Tibial nerve (tissue), 4 donors: ENCODE results near the gene BRMS1. TPM values are rescaled to one million over a fixed set of nuclear protein-coding genes. Genes with fewer than 3 reads are reported as not detected.
A peak's percentile ranks its signal among the peaks of the same experiment; 100 is the strongest.
"Not testable (repeated sequence)": the region's sequence is repeated elsewhere in the genome, so short reads cannot be mapped to it uniquely, and the experiment has no call there.

Source experiments
- DNase-seq, 2 donors: peaks; one replicate each; pipeline ENCODE4 v3.0.0-alpha.2; 2019; ENCODE audit warnings: low spot score in 2 of 2
- H3K27ac ChIP-seq, 4 donors: fragments of 200-600 bp; sonication (generic) in 3 of 4; one replicate each; pipeline ENCODE4 v1.5.1; 2017 to 2019; ENCODE audit warnings: mild to moderate bottlenecking in 1 of 4
- H3K27me3 ChIP-seq, 2 donors: fragments of 200-600 bp; sonication (generic) in 1 of 2; one replicate each; pipeline versions ENCODE4 v1.5.1 to v1.6.0; 2017 to 2019
- H3K36me3 ChIP-seq, 3 donors: fragments of 200-600 bp; sonication (generic); one replicate each; pipeline ENCODE4 v1.5.1; 2018 to 2019
- H3K4me1 ChIP-seq, 4 donors: fragments of 200-600 bp; sonication (generic) in 3 of 4; one replicate each; pipeline ENCODE4 v1.5.1; 2017 to 2019
- H3K4me3 ChIP-seq, 4 donors: fragments of 200-600 bp; sonication (generic) in 3 of 4; one replicate each; pipeline ENCODE4 v1.5.1; 2017 to 2019; ENCODE audit warnings: mild to moderate bottlenecking in 1 of 4, moderate library complexity in 1 of 4
- H3K9me3 ChIP-seq, 4 donors: fragments of 200-600 bp; sonication (generic) in 3 of 4; one replicate each; pipeline ENCODE4 v1.5.1; 2017 to 2019
- CTCF ChIP-seq, 5 experiments: fragments of 200-600 bp in 3 of 5; fragments of 450-650 bp in 2 of 5; sonication (generic) in 3 of 5; IDR thresholded peaks; one replicate each; pipeline ENCODE4 v1.5.1; 2016 to 2019; ENCODE audit warnings: antibody characterized with exemption in 5 of 5, mild to moderate bottlenecking in 3 of 5, moderate library complexity in 2 of 5
- EP300 ChIP-seq, 2 donors: sonication (generic); formaldehyde crosslinking; IDR thresholded peaks; one replicate each; pipeline ENCODE4 v1.6.1; 2017; ENCODE audit warnings: antibody characterized with exemption in 2 of 2, mild to moderate bottlenecking in 1 of 2
- POLR2A ChIP-seq, 2 donors: fragments of 450-650 bp; IDR thresholded peaks; one replicate each; pipeline ENCODE4 v1.6.1; 2017; ENCODE audit warnings: antibody characterized with exemption in 2 of 2, mild to moderate bottlenecking in 2 of 2, moderate library complexity in 2 of 2
- WGBS, 2 donors: methylation state at CpG; one replicate each; pipeline ENCODE4 v1.1.5; 2018; 5-methylcytosine and 5-hydroxymethylcytosine counted together
- total RNA-seq, 4 donors: library from RNA; depleted of rRNA; stranded (reverse); fragments of >200 nt; gene quantifications; one replicate each; pipeline ENCODE4 v1.1.0, GENCODE V29; 2016

BRMS1 gene
- total RNA-seq, 4 donors from 2014 or later = 27.2 to 44.7 (median 34.8) TPM

GRCh38 chr11:66312549-66313320 is 32.2 kb downstream of the BRMS1 start:
- TF ChIP-seq EP300 (IDR thresholded peaks at IDR 0.05) (peak in 1 of 2 donors; percentile 59), CTCF (IDR thresholded peaks at IDR 0.05) (no peak), POLR2A (IDR thresholded peaks at IDR 0.05) (peak; percentile 50 to 55)
- peak overlapping the region; percentile 39 to 57 (median 54) for H3K4me3 ChIP-seq
- no peaks in the 10 kb centered on the region for H3K36me3 ChIP-seq
- H3K4me1 ChIP-seq = peaks cover 0 to 53% (median 24%) of the 10 kb centered on the region in 4 donors
- peak overlapping the region; percentile 83 to 89 (median 88) for H3K27ac ChIP-seq
- DNase-seq = peak; percentile 100
- WGBS, 2 donors = 1 to 4% methylated on average over 37 to 39 of the region's 52 CpGs
- no peaks in the 10 kb centered on the region for H3K9me3 ChIP-seq
- peaks cover 0 to 5% of the 10 kb centered on the region in 2 donors for H3K27me3 ChIP-seq

- no peaks in the 10 kb centered on the region for H3K36me3 ChIP-seq
- H3K9me3 ChIP-seq = no peaks in the 10 kb centered on the region
- H3K4me3 ChIP-seq = peak overlapping the region; percentile 39 to 57 (median 54)
- peak; percentile 87 to 92 for DNase-seq
- TF ChIP-seq CTCF (IDR thresholded peaks at IDR 0.05) (peak in 3 of 5 experiments; percentile 22 to 98 (median 97)), EP300 (IDR thresholded peaks at IDR 0.05) (peak in 1 of 2 donors; percentile 59), POLR2A (IDR thresholded peaks at IDR 0.05) (peak in 1 of 2 donors; percentile 65)
- peaks cover 0 to 47% (median 17%) of the 10 kb centered on the region in 4 donors for H3K4me1 ChIP-seq
- peak overlapping the region; percentile 76 to 89 (median 86) for H3K27ac ChIP-seq
- peaks cover 0 to 5% of the 10 kb centered on the region in 2 donors for H3K27me3 ChIP-seq
- 0 to 1% methylated on average over 36 to 40 of the region's 44 CpGs for WGBS, 2 donors
These were observed 32.8 kb downstream of the BRMS1 start for GRCh38 chr11:66311965-66312548.

- whole genome bisulfite sequencing, 2 donors = 26 to 27% methylated on average over 25 to 26 of the region's 26 CpGs
- no peak for DNase-seq
- Histone ChIP-seq H3K4me1 (peaks cover 0 to 41% (median 12%) of the 10 kb centered on the region in 4 donors), H3K9me3 (no peaks in the 10 kb centered on the region), H3K27ac (peak overlapping the region; percentile 76 to 89 (median 86)), H3K27me3 (peaks cover 0 to 5% of the 10 kb centered on the region in 2 donors), H3K36me3 (no peaks in the 10 kb centered on the region), H3K4me3 (peak overlapping the region; percentile 39 to 57 (median 54))
- TF ChIP-seq POLR2A (IDR thresholded peaks at IDR 0.05) (no peak), CTCF (IDR thresholded peaks at IDR 0.05) (peak in 3 of 5 experiments; percentile 89 to 91 (median 91))
These were observed 33.4 kb downstream of the BRMS1 start for GRCh38 chr11:66311470-66311964.

GRCh38 chr11:66310803-66311440 is 34.0 kb downstream of the BRMS1 start:
- not testable (repeated sequence) for DNase-seq, H3K9me3 ChIP-seq, H3K4me3 ChIP-seq, H3K27me3 ChIP-seq, H3K36me3 ChIP-seq
- peaks cover 0 to 35% (median 8%) of the 10 kb centered on the region in 4 donors for H3K4me1 ChIP-seq
- 79 to 84% methylated on average over 18 of the region's 18 CpGs for WGBS, 2 donors
- peak overlapping the region in 1 of 4 donors; percentile 89 for H3K27ac ChIP-seq

- H3K27ac ChIP-seq = no peak overlapping the region
- H3K4me3 ChIP-seq = no peak overlapping the region
- H3K27me3 ChIP-seq = no peaks in the 10 kb centered on the region
- peaks cover 0 to 29% (median 8%) of the 10 kb centered on the region in 4 donors for H3K4me1 ChIP-seq
- H3K9me3 ChIP-seq = no peaks in the 10 kb centered on the region
- no peak for DNase-seq
- WGBS, 2 donors = 82 to 91% methylated on average over 8 of the region's 8 CpGs
- no peaks in the 10 kb centered on the region for H3K36me3 ChIP-seq
- TF ChIP-seq CTCF (IDR thresholded peaks at IDR 0.05) (no peak), POLR2A (IDR thresholded peaks at IDR 0.05) (no peak), EP300 (IDR thresholded peaks at IDR 0.05) (no peak)
These were observed 34.6 kb downstream of the BRMS1 start for GRCh38 chr11:66310324-66310723.
